Measurements from ENCODE around the gene NUAK1. TPM values are rescaled to one million over a fixed set of nuclear protein-coding genes. Genes with fewer than 3 reads are reported as not detected.

NUAK1 gene
- total RNA-seq, 1 experiment from 2014 or later = 7.4 TPM

DNA sequence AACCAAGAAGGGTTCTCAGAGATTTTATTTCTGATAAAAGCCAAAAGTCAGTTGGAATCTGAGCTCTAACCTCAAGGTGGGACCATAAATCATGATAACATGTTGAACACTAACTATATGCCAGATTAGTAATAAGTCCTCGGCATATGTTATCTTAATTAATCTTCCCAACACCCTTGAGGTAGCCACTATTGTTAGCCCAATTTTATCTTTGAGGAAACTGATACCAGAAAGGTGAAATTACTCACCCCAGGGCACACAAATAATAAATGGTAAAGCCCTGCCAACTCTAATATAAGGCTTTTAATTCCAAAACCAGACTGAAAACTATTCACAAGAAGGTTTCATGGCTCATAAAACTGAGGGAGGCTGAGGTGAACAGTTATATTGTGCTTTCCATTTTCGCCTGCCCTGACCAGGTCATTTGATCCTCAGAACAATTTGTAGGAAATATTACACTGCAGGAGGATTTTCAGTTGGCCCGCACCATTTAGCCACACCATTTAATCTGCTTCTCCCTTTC lies 16.1 kb upstream of the NUAK1 start:
- intact Hi-C loops (cut with micrococcal nuclease) = no loop called here
- ChIA-PET POLR2A (no interaction called here), RAD21 (ENCODE audit: low non-redundant PET in 1 of 2, low total read pairs in 2 of 2, uncharacterized antibody in 2 of 2, unreplicated experiment in 2 of 2) (no interaction called here), CTCF (no interaction called here)
- Histone ChIP-seq H3K27me3 (ENCODE audit: insufficient read depth, low read length) (no peaks in the 10 kb centered on the region), H2AFZ (ENCODE audit: low read depth, low read length, poor library complexity, severe bottlenecking) (no peak overlapping the region), H3K27ac (ENCODE audit: low read depth, low read length) (no peak overlapping the region), H3K9me2 (ENCODE audit: insufficient read depth) (no peaks in the 10 kb centered on the region; the same call in 1 of the 2 replicates), H3K4me3 (replicated peaks in 1 of 2; ENCODE audit: low read depth in 1 of 2, low read length in 2 of 2) (no peak overlapping the region), H3K36me3 (ENCODE audit: control insufficient read depth in 1 of 2, insufficient read depth in 2 of 2, low read length in 2 of 2) (no peaks in the 10 kb centered on the region), H3K9ac (ENCODE audit: low read length) (no peak overlapping the region), H3K4me1 (ENCODE audit: control insufficient read depth in 1 of 2, insufficient read depth in 2 of 2, low read length in 2 of 2) (no peaks in the 10 kb centered on the region), H3K9me3 (ENCODE audit: control insufficient read depth in 1 of 2, insufficient read depth in 1 of 2, low read depth in 1 of 2, low read length in 2 of 2) (no peaks in the 10 kb centered on the region), H3K79me2 (ENCODE audit: insufficient read depth, low read length) (no peaks in the 10 kb centered on the region), H3K4me2 (ENCODE audit: low read length) (no peak overlapping the region), H4K20me1 (ENCODE audit: insufficient read depth) (no peaks in the 10 kb centered on the region)
- TF ChIP-seq RAD21 (IDR thresholded peaks at IDR 0.05; ENCODE audit: low read depth) = no peak
- TF ChIP-seq POLR2AphosphoS5 (IDR thresholded peaks at IDR 0.05; ENCODE audit: low read depth, low read length) = no peak
- no peak for TF ChIP-seq ZFX (IDR thresholded peaks at IDR 0.05)
- no peak for TF ChIP-seq CTCF (IDR thresholded peaks at IDR 0.05 in 2 of 3, conservative IDR thresholded peaks at IDR 0.05 in 1 of 3; ENCODE audit: borderline replicate concordance in 1 of 3, insufficient read depth in 1 of 3, low read depth in 2 of 3, low read length in 2 of 3)
- no peak for TF ChIP-seq JUND (IDR thresholded peaks at IDR 0.05)
- no peak for TF ChIP-seq ZNF274 (IDR thresholded peaks at IDR 0.05; ENCODE audit: low read depth, low read length)
- TF ChIP-seq FOSL1 (IDR thresholded peaks at IDR 0.05; ENCODE audit: low read depth) = no peak
- no peak for TF ChIP-seq CEBPB (IDR thresholded peaks at IDR 0.05; ENCODE audit: low read depth)
- TF ChIP-seq, protein P1, sequence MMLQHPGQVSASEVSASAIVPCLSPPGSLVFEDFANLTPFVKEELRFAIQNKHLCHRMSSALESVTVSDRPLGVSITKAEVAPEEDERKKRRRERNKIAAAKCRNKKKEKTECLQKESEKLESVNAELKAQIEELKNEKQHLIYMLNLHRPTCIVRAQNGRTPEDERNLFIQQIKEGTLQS (IDR thresholded peaks at IDR 0.05) = no peak
- no peak for TF ChIP-seq REST (IDR thresholded peaks at IDR 0.05; ENCODE audit: low read depth)
- TF ChIP-seq ELF1 (IDR thresholded peaks at IDR 0.05; ENCODE audit: borderline replicate concordance, low read depth) = no peak
- no peak for TF ChIP-seq YY1 (IDR thresholded peaks at IDR 0.05; ENCODE audit: extremely low read depth, insufficient replicate concordance, low read depth, low read length)
- TF ChIP-seq TCF7L2 (IDR thresholded peaks at IDR 0.05; ENCODE audit: borderline replicate concordance, extremely low read depth, insufficient read depth, insufficient read length) = no peak
- ATAC-seq (no peak), DNase-seq (ENCODE audit: low read depth, low spot score) (no peak)
- no TSS peak for BruUV-seq (replicated peaks)

Measured in HCT116 (cell line).